GM18502 (cell line): ENCODE measurements around the gene ATG16L2.

Experiments
- ATAC-seq: cut with Tn5 transposase; IDR thresholded peaks from one replicate; pipeline ENCODE4 v1.9.1; 2021; ENCODE audit warnings: mild to moderate bottlenecking; ENCODE audit not compliant: unreplicated experiment, poor library complexity

The ATG16L2 gene

GRCh38 chr11:72814286-72815109 lies at the start of gene ATG16L2:
Gene ATG16L2 (plus strand): TSS chr11:72814411. CDS start chr11:72814446, 35 bp downstream.
- ATAC-seq, result peak; percentile 61

GRCh38 chr11:72764503-72764902 lies 49.7 kb upstream of the ATG16L2 start:
- ATAC-seq, result no peak

- ATAC-seq, result no peak
Observed at GRCh38 chr11:72766152-72766902, 47.9 kb upstream of the ATG16L2 start.

- no peak for ATAC-seq
Observed at GRCh38 chr11:72767203-72768062, 46.8 kb upstream of the ATG16L2 start.

GRCh38 chr11:72768581-72768980 lies 45.6 kb upstream of the ATG16L2 start:
- no peak for ATAC-seq

- no peak for ATAC-seq
Observed at GRCh38 chr11:72769680-72770079, 44.5 kb upstream of the ATG16L2 start.

GRCh38 chr11:72770799-72771198 lies 43.4 kb upstream of the ATG16L2 start:
- ATAC-seq, result no peak

- ATAC-seq, result no peak
Observed at GRCh38 chr11:72771507-72771906, 42.7 kb upstream of the ATG16L2 start.

- no peak for ATAC-seq
Observed at GRCh38 chr11:72772059-72772458, 42.2 kb upstream of the ATG16L2 start.

GRCh38 chr11:72773291-72773690 lies 40.9 kb upstream of the ATG16L2 start:
- no peak for ATAC-seq

GRCh38 chr11:72773696-72774095 lies 40.5 kb upstream of the ATG16L2 start:
- no peak for ATAC-seq

- no peak for ATAC-seq
Observed at GRCh38 chr11:72774499-72774898, 39.7 kb upstream of the ATG16L2 start.

- no peak for ATAC-seq
Observed at GRCh38 chr11:72775288-72776110, 38.7 kb upstream of the ATG16L2 start.

- no peak for ATAC-seq
Observed at GRCh38 chr11:72776117-72776843, 37.9 kb upstream of the ATG16L2 start.

GRCh38 chr11:72776844-72777754 lies 37.1 kb upstream of the ATG16L2 start:
- ATAC-seq, result no peak

GRCh38 chr11:72777755-72778278 lies 36.4 kb upstream of the ATG16L2 start:
- ATAC-seq, result no peak

- no peak for ATAC-seq
Observed at GRCh38 chr11:72778535-72779494, 35.4 kb upstream of the ATG16L2 start.
